GM19351 (cell line): Measurements from ENCODE around the gene ACYP1.

Experiments
- ATAC-seq: cut with Tn5 transposase; IDR thresholded peaks from one replicate; pipeline ENCODE4 v1.9.1; 2021; ENCODE audit warnings: mild to moderate bottlenecking, moderate library complexity; ENCODE audit not compliant: unreplicated experiment

The ACYP1 gene

GRCh38 chr14:75041613-75042012, 22.2 kb downstream of the ACYP1 start:
- no peak for ATAC-seq

- no peak for ATAC-seq
These were observed 22.9 kb downstream of the ACYP1 start for GRCh38 chr14:75040959-75041358.

GRCh38 chr14:75040507-75040906, 23.3 kb downstream of the ACYP1 start:
- no peak for ATAC-seq

GRCh38 chr14:75032939-75033338, 30.9 kb downstream of the ACYP1 start:
- ATAC-seq: no peak

- no peak for ATAC-seq
These were observed 33.7 kb downstream of the ACYP1 start for GRCh38 chr14:75030147-75030546.

GRCh38 chr14:75025876-75026275, 37.9 kb downstream of the ACYP1 start:
- no peak for ATAC-seq

GRCh38 chr14:75025082-75025481, 38.7 kb downstream of the ACYP1 start:
- no peak for ATAC-seq

GRCh38 chr14:75023108-75023507, 40.7 kb downstream of the ACYP1 start:
- no peak for ATAC-seq

GRCh38 chr14:75022655-75023054, 41.2 kb downstream of the ACYP1 start:
- ATAC-seq: no peak

GRCh38 chr14:75018694-75019093, 45.1 kb downstream of the ACYP1 start:
- no peak for ATAC-seq

GRCh38 chr14:75016815-75017214, 47.0 kb downstream of the ACYP1 start:
- ATAC-seq: no peak

- ATAC-seq: no peak
These were observed 48.3 kb downstream of the ACYP1 start for GRCh38 chr14:75015496-75015895.

GRCh38 chr14:75013290-75013689, 50.5 kb downstream of the ACYP1 start:
- ATAC-seq: no peak

GRCh38 chr14:75011356-75011994, 52.3 kb downstream of the ACYP1 start:
- no peak for ATAC-seq

GRCh38 chr14:75010472-75011093, 53.2 kb downstream of the ACYP1 start:
- ATAC-seq: no peak

GRCh38 chr14:75009176-75009575, 54.6 kb downstream of the ACYP1 start:
- no peak for ATAC-seq

- no peak for ATAC-seq
These were observed 58.5 kb downstream of the ACYP1 start for GRCh38 chr14:75005357-75005756.

- ATAC-seq: no peak
These were observed 60.4 kb downstream of the ACYP1 start for GRCh38 chr14:75003250-75004027.
